CMK (cell line): ENCODE results near the gene PFKFB3.
A peak's percentile ranks its signal among the peaks of the same experiment; 100 is the strongest.
"Not testable (repeated sequence)": the region's sequence is repeated elsewhere in the genome, so short reads cannot be mapped to it uniquely, and the experiment has no call there.

Experiments used
- DNase-seq: peaks from one replicate; pipeline ENCODE4 v3.0.0-alpha.2; 2010; ENCODE audit warnings: low read depth

The PFKFB3 gene

DNA sequence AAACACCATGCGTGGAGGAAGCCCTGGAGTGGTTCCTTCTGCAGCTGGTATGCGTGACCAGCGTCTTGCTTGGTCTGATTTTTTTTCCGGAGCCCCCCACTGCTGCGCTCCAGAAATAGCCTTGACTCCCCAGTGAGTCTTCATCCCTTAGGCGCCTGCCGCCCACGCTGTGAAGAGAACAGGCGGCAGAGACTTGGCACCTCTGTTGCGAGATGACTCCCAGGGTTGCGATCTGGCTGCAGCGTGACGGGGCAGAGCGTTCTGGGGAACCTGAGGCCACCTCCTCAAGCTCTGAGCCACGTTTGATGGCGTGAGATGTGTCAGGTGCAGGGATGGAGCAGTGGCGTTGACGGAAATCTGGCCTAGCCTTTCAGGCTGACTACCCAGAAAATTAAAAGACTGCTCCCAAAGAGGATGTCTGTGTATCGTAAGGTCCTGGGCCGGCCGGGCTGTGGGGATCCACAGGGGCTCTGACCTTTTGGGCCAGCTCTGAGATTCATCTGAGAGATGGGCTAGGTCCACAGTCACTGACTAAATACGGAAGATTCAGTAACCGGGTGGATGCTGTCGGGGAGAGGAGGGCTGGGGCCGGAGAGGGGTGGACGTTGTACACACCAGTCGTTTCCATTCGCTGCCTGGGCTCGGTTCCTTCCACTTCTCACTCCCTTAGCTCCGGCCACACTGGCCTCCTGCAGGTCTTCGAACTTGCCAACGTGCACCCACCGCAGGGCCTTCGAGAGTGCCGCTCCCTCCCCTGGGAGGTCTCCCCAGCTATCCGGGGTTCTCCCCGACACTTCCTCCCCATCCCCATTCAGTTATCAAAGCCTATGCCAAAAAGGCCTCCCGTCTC, 33.8 kb downstream of the PFKFB3 start:
- no peak for DNase-seq

DNA sequence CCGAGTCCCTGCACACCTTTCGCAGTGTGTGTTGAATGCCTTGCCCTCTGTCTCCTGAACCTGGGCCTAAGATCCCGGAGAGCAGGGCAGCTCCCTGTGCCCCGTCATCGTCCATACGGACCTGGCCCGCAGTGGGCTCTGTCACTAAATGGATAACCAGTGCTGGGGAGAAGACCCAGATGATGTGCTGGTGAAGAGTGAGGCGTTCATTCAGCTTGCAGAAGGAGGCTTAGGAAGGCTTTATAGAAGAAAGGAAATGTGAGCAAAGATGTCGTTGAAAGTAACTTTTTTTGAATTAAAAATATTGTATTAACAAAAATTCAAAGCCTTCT, 34.4 kb downstream of the PFKFB3 start:
- DNase-seq = no peak

GRCh38 chr10:6238587-6239212, 36.0 kb downstream of the PFKFB3 start:
- DNase-seq = not testable (repeated sequence)

DNA sequence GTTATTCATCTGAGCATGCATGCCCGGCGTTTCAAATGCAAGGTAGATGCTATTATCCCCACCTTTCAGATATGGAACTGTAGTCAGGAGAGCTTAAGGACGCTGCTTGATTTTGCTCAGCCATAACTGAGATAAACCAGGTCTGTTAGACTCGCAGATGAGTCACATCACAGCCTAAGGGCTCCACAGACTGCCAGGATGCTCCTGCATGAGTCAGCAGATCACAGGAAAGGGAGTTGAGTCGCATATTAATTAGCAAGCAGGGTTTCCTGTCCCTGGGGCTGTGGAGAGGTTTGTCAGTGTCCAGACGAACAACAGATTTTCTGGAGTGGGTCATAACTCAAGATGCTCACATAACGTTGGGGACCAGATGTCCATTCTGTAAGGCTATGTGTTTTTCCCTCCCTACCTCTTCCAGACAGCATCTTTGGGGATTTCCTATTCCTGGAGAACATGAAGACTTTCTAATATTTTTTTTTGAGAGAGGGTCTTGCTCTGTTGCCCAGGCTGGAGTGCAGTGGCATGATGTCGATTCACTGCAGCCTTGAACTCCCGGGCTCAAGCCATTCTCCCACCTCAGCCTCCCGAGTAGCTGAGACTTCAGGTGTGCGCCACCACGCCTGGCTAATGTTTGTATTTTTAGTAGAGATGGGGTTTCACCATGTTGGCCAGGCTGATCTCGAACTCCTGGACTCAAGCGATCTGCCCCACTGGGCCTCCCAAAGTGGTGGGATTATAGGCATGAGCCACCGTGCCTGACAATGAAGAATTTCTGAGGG, 36.7 kb downstream of the PFKFB3 start:
- peak; percentile 17 for DNase-seq

- DNase-seq = no peak
These were observed 37.5 kb downstream of the PFKFB3 start for GRCh38 chr10:6240254-6240653.

- DNase-seq = no peak
These were observed 39.4 kb downstream of the PFKFB3 start for GRCh38 chr10:6242089-6242488.

- DNase-seq = no peak
These were observed 41.8 kb downstream of the PFKFB3 start for GRCh38 chr10:6244510-6244909.

GRCh38 chr10:6247041-6247712, 44.4 kb downstream of the PFKFB3 start:
- DNase-seq = no peak

DNA sequence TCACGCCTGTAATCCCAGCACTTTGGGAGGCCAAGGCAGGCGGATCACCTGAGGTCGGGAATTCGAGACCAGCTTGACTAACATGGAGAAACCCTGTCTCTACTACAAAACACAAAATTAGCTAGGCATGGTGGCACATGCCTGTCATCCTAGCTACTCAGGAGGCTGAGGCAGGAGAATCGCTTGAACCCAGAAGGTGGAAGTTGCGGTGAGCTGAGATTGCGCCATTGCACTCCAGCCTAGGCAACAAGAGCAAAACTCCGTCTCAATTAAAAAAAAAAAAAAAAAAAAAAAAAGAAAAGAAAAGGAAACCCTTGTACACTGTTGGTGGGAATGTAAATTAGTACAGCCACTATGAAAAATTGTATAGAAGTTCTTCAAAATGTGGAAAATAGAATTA, 46.2 kb downstream of the PFKFB3 start:
- DNase-seq = not testable (repeated sequence)

DNA sequence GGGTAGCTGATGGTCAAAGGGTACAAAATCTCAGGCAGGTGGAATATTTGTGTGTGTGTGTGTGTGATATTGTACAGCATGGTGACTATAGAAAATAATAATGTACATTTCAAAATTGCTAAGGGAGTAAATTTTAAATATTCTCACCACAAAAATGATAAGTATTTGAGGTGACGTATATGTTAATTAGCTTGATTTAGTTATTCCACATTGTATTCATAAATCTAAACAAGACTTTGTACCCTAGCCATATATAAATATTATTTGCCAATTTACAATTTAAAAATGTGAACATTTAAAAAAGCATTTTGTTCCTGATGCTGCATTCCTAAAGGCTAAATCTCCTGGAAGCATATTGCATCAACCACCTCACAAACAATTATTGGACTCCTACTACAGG, 47.0 kb downstream of the PFKFB3 start:
- no peak for DNase-seq

DNA sequence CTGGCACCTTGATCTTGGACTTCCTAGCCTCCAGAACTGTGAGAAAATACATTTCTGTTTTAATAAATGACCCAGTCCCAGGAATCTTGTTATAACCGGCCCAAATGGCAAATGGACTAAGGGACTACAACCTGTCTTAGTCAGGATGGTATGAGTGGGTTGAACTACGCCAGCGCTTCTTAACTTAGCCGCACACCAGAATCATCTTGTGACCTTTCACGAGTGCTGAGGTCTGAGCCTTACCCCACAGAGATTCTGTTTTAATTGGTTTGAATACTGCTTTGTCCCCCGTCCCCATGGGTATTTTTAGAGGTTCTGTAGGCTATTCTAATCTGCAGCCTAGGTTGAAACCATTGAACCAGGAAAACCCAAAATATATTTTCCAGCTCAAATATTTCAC, 48.0 kb downstream of the PFKFB3 start:
- DNase-seq = no peak

DNA sequence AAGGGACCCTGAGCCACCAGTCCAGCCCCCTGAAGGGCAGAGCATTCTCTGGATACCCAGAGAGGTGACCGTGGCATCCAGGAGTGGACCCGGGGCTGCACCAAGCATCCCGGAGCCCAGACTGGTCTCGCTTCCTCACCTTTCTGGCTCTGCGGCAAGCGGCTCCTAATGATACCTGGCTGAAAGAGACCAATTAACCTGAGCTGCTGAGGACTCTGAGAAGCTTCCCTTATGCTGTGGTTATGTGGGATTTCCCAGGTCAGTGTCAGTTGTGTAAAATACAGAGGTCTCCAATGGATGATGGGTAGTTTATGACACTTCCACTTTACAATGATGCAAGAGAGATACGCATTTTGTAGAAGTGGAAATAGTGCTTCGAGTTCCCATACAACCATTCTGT, 51.5 kb downstream of the PFKFB3 start:
- DNase-seq = no peak

- no peak for DNase-seq
These were observed 52.9 kb downstream of the PFKFB3 start for GRCh38 chr10:6255548-6256061.

DNA sequence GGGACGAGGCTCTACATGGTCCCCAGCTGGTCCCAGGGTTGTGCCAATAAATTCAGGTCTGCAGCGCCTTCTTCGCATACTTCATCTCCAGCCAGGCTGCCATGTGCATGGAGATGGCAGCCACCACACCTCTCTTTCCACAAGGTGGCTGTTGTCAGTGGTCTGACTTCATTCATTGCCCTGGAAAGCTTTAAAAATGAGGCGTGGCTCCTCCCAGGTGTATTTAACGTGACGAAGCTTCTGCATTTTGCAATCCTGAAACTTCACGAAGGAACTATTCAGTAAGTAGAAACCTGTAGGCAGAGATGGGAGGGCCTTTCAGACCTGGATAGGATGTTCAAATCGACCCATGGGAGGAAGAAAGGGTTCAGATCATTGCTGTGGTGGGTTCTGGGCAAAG, 53.7 kb downstream of the PFKFB3 start:
- no peak for DNase-seq

DNA sequence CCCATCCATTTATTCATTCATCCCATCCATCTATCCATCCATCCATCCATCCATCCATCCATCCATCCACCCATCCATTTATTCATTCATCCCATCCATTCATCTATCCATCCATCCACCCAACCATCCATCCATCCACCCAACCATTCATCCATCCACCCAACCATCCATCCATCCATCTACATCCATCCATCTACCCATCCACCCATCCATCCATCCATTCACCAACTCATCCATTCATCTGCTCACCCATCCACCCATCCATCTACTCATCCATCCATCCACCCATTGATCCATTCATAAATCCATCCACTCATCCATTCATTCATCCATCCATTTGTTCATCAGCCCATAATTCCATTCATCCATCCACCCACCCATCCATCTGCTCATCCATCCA, 56.4 kb downstream of the PFKFB3 start:
- no peak for DNase-seq

DNA sequence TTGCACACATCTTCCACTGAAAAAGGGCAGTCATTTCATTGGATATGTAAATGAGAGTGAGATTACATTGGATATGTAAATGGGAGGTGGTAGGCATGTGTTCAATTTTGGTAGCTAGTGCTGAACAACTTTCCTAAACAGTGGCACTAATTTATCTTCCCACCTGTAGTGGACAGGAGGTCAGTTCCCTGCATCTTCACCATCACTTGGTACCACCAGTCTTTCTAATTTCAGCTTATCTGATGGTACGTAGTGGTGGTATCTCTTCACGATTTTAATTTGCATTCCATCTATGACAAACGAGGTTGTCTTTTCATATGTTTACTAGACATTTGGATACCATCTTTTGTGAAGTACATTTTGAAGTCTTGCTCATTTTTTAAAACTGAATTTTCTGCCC, 58.1 kb downstream of the PFKFB3 start:
- no peak for DNase-seq

- DNase-seq = no peak
These were observed 65.2 kb downstream of the PFKFB3 start for GRCh38 chr10:6267941-6268340.

DNA sequence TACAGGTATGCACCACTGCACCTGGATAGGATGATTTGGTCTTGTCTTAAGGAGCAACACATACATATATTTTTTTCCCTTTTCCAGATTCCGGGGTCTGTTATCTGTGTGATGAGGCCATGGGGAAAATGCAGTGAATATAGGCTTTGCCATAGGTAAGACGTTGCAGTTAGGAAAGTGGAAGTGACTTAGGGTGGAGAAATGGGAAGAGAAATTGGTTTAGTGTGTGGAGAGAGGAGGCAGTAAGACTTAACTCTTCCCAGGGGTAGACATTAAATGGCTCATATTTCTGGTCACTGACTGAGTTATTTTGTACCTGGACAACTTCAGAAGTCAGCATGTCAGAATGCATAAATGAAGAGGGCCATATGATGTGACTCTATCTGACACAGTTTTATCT, 66.7 kb downstream of the PFKFB3 start:
- DNase-seq = no peak

DNA sequence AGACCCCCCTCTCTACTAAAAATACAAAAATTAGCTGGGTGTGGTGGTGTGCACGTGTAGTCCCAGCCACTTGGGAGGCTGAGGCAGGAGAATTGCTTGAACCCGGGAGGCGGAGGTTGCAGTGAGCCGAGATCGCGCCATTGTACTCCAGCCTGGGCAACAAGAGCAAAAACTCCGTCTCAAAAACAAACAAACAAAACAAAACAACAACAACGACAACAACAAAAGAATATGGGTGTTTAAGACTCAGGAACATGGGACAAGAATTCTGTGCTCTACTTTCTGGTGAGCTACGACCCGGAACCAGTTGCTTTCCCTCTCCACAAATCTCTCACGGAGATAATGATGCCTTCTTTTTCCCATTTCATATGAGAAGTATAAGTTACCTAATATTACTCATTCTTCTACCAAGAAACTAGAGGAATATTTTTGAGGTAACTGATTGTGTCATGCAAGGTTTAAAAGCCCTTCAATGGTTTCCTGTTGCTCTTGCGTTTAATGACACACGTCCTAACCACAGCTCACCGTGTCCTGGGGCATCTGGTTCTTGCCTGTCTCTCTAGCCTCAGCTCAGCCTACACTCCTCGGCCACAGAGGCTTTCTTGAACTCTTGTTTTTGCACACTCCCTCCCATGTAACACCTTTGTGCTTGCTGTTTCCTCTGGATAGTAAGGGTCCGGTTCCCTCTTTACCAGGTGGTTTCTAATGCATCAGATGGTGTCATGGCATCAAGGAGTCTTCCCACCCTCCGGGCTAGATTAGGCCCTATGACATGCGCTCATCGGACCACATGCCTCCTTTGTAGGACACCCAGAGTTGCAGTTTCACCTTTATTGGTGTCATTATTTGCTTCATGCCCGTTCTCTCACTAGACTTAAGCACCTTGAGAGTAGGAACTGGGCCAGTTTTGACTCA, 67.5 kb downstream of the PFKFB3 start:
- DNase-seq = no peak

GRCh38 chr10:6270951-6271350, 68.2 kb downstream of the PFKFB3 start:
- no peak for DNase-seq

- no peak for DNase-seq
These were observed 68.9 kb downstream of the PFKFB3 start for GRCh38 chr10:6271663-6272062.
